OCI-LY7 (cell line): ENCODE measurements around the gene SLC16A9. TPM values are rescaled to one million over a fixed set of nuclear protein-coding genes. Genes with fewer than 3 reads are reported as not detected.

Experiments used
- BruUV-seq: library from RNA; stranded (reverse); fragments of 400-500 nt; replicated peaks from 2 replicates; lab custom pipeline; 2021; lab: Mats Ljungman, UMichigan
- CTCF ChIA-PET: fragments of 300-600 bp; sonication (Branson Sonifier 250); formaldehyde crosslinking; loops from one replicate; lab custom pipeline; 2022; ENCODE audit warnings: antibody characterized with exemption; ENCODE audit not compliant: unreplicated experiment; lab: Charles Lee
- POLR2A ChIA-PET: fragments of 300-600 bp; sonication (Branson Sonifier 250); formaldehyde crosslinking; loops from one replicate; lab custom pipeline; 2022; ENCODE audit warnings: antibody characterized with exemption; lab: Charles Lee
- DNase-seq: peaks from one replicate; pipeline ENCODE4 v3.0.0-alpha.2; 2015; ENCODE audit warnings: low spot score
- H2AFZ ChIP-seq: fragments of 200-600 bp; sonication (generic), shearing (Covaris generic); 2 replicates; pipeline ENCODE4 v1.6.1; 2014; ENCODE audit warnings: mild to moderate bottlenecking, antibody characterized with exemption, low read length, moderate library complexity
- H3K27ac ChIP-seq: fragments of 200-600 bp; sonication (generic); 2 replicates; pipeline ENCODE4 v1.5.1; 2014; ENCODE audit warnings: mixed run types, low read depth, mild to moderate bottlenecking, moderate library complexity, low read length, inconsistent platforms; ENCODE audit not compliant: poor library complexity, severe bottlenecking
- H3K36me3 ChIP-seq: fragments of 200-600 bp; sonication (generic); 2 replicates; pipeline ENCODE4 v1.6.1; 2014; ENCODE audit warnings: mild to moderate bottlenecking, antibody characterized with exemption, low read length, moderate library complexity, mixed read lengths; ENCODE audit not compliant: insufficient read depth
- H3K4me1 ChIP-seq: fragments of 200-600 bp; sonication (generic); 2 replicates; pipeline ENCODE4 v1.5.1; 2014; ENCODE audit warnings: mild to moderate bottlenecking, low read length; ENCODE audit not compliant: insufficient read depth, poor library complexity, severe bottlenecking
- H3K4me2 ChIP-seq: fragments of 200-600 bp; sonication (generic); 2 replicates; pipeline ENCODE4 v1.6.1; 2014; ENCODE audit warnings: mild to moderate bottlenecking, low read length
- H3K4me3 ChIP-seq: fragments of 200-600 bp; sonication (generic); 2 replicates; pipeline ENCODE4 v1.5.1; 2014; ENCODE audit warnings: mild to moderate bottlenecking, low read depth, low read length; ENCODE audit not compliant: poor library complexity, severe bottlenecking
- H3K79me2 ChIP-seq: fragments of 200-600 bp; sonication (generic); 2 replicates; pipeline ENCODE4 v1.6.1; 2016; ENCODE audit warnings: low read depth, mild to moderate bottlenecking, low read length, moderate library complexity, mixed read lengths; ENCODE audit not compliant: insufficient read depth
- H3K9me2 ChIP-seq: fragments of 200-600 bp; sonication (generic); 2 replicates; pipeline ENCODE4 v1.6.1; 2016; ENCODE audit warnings: mild to moderate bottlenecking, low read length, mixed read lengths; ENCODE audit not compliant: insufficient read depth
- H3K9me3 ChIP-seq: fragments of 200-600 bp; sonication (generic); 2 replicates; pipeline ENCODE4 v1.6.1; 2014; ENCODE audit warnings: mild to moderate bottlenecking, mixed run types, low read length, mixed read lengths
- H4K20me1 ChIP-seq: fragments of 200-600 bp; sonication (generic); 2 replicates; pipeline ENCODE4 v1.6.1; 2014; ENCODE audit warnings: mild to moderate bottlenecking, antibody characterized with exemption, low read length, moderate library complexity, mixed read lengths; ENCODE audit not compliant: insufficient read depth
- EZH2phosphoT487 ChIP-seq: fragments of 200-600 bp; sonication (generic); IDR thresholded peaks from 2 replicates; pipeline ENCODE4 v1.6.1; 2018; ENCODE audit warnings: low read depth, borderline replicate concordance, mild to moderate bottlenecking, mixed run types, antibody characterized with exemption, low read length, moderate library complexity, mixed read lengths
- intact Hi-C: fragments of 100-400 bp; cut with micrococcal nuclease; formaldehyde crosslinking; loops from one replicate; pipeline ENCODE4 v1.10.0; 2022; ENCODE audit not compliant: unreplicated experiment
- total RNA-seq, 2 experiments: library from RNA; depleted of rRNA in 1 of 2; stranded (reverse); fragments of >200 nt in 1 of 2; shearing (Covaris generic) in 1 of 2; gene quantifications; 2 replicates each; pipeline ENCODE4 v1.2.3, GENCODE V29; 2014 to 2022
- TF ChIP-seq, protein P1 (sequence below): fragments of 200-600 bp; sonication (generic); conservative IDR thresholded peaks from 2 replicates; pipeline ENCODE4 v1.5.1; 2014; ENCODE audit warnings: mild to moderate bottlenecking, antibody characterized with exemption, low read length, moderate library complexity, mixed read lengths

The SLC16A9 gene
- total RNA-seq, 2 experiments from 2014 or later: not detected

DNA sequence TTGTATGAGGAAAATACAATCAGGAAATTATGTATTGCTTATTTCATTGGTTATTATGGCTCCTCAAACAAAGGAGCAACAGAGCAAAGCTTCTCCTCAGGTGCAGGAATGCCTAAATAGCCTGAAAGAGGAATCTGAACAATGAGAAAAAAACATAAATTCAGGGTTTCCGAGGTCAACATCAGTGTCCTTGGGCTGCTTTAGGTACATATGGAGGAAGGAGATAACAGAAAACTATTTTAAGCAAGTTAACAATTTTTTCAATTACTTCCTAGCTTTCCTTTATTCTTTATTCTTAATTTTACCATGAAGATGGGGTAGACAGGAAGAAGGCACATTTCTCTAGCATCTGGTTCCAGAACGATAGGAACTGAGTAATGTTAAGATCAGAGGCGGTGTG is 14.0 kb downstream of the SLC16A9 start:
- Histone ChIP-seq H3K9me3 (no peaks in the 10 kb centered on the region), H3K27ac (no peak overlapping the region), H2AFZ (no peak overlapping the region), H3K79me2 (no peaks in the 10 kb centered on the region), H3K36me3 (no peaks in the 10 kb centered on the region), H3K4me3 (no peak overlapping the region), H3K9me2 (no peaks in the 10 kb centered on the region), H4K20me1 (no peaks in the 10 kb centered on the region), H3K4me1 (no peaks in the 10 kb centered on the region), H3K4me2 (no peak overlapping the region)
- BruUV-seq: no TSS peak
- DNase-seq: no peak
- ChIA-PET CTCF (no interaction called here), POLR2A (no interaction called here)
- no peak for TF ChIP-seq EZH2phosphoT487
- TF ChIP-seq, protein P1, sequence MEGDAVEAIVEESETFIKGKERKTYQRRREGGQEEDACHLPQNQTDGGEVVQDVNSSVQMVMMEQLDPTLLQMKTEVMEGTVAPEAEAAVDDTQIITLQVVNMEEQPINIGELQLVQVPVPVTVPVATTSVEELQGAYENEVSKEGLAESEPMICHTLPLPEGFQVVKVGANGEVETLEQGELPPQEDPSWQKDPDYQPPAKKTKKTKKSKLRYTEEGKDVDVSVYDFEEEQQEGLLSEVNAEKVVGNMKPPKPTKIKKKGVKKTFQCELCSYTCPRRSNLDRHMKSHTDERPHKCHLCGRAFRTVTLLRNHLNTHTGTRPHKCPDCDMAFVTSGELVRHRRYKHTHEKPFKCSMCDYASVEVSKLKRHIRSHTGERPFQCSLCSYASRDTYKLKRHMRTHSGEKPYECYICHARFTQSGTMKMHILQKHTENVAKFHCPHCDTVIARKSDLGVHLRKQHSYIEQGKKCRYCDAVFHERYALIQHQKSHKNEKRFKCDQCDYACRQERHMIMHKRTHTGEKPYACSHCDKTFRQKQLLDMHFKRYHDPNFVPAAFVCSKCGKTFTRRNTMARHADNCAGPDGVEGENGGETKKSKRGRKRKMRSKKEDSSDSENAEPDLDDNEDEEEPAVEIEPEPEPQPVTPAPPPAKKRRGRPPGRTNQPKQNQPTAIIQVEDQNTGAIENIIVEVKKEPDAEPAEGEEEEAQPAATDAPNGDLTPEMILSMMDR: no peak
- intact Hi-C loops: no loop called here

DNA sequence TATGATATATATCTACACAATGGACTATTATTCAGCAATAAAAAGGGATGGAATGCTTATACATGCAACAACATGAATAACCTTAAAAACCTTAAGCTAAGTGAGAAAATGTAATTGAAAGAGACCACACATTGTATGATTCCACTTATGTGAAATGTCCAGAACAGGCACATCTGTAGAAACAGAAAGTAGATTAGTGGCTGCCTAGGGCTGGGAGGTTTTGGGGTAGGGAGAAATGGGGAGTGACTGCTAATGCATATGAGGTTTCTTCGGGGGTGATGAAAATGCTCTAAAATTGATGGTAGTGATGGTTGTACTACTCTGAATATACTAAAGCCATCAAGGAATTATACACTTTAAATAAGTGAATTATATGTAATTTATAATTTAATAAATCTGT is 14.7 kb downstream of the SLC16A9 start:
- Histone ChIP-seq H3K79me2 (no peaks in the 10 kb centered on the region), H3K4me3 (no peak overlapping the region), H2AFZ (no peak overlapping the region), H3K9me3 (no peaks in the 10 kb centered on the region), H3K9me2 (no peaks in the 10 kb centered on the region), H3K27ac (no peak overlapping the region), H4K20me1 (no peaks in the 10 kb centered on the region), H3K4me1 (no peaks in the 10 kb centered on the region), H3K36me3 (no peaks in the 10 kb centered on the region), H3K4me2 (no peak overlapping the region)
- TF ChIP-seq, protein P1: no peak
- no peak for TF ChIP-seq EZH2phosphoT487
- DNase-seq: no peak
- no TSS peak for BruUV-seq
- CTCF ChIA-PET: no interaction called here
- POLR2A ChIA-PET: no interaction called here
- intact Hi-C loops: no loop called here

DNA sequence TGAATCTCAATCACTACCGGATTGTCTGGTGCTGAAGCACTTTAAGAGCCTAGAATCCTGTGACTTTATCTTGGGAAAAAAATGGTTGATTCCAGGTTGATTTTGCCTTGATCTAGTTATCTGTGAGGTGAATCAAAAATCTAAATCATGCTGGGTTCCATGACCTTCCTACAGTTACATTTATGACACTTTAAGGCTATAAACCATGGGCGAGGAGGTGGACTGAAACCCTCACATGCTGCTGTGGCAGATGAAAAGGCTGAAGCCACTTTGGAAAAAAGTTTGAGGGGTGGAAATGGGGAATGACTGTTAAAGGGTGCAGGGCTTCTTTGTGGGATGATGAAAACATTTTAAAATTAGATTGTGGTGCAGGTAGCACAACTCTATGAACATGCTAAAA is 17.5 kb downstream of the SLC16A9 start:
- Histone ChIP-seq H3K79me2 (no peaks in the 10 kb centered on the region), H3K9me3 (no peaks in the 10 kb centered on the region), H3K4me3 (no peak overlapping the region), H3K9me2 (no peaks in the 10 kb centered on the region), H3K27ac (no peak overlapping the region), H2AFZ (no peak overlapping the region), H3K36me3 (no peaks in the 10 kb centered on the region), H4K20me1 (no peaks in the 10 kb centered on the region), H3K4me2 (no peak overlapping the region), H3K4me1 (no peaks in the 10 kb centered on the region)
- TF ChIP-seq, protein P1: no peak
- no peak for TF ChIP-seq EZH2phosphoT487
- CTCF ChIA-PET: no interaction called here
- POLR2A ChIA-PET: interaction anchor here (1.1 to 1.8 kb wide), 2 partner anchors 11 to 42 kb away, joined by 3 to 4 read pairs; no protein-coding TSS in a partner anchor
- DNase-seq: no peak
- no TSS peak for BruUV-seq
- intact Hi-C loops: no loop called here
